ENCODE data around the gene ADGRA1.

GRCh38 chr10:133104068-133104962 lies 16.6 kb downstream of the ADGRA1 start:
- no peak for TF ChIP-seq CTCF (tag by site-specific recombination; IDR thresholded peaks at IDR 0.05)
- no peak for TF ChIP-seq ZNF146 (tag by site-specific recombination; IDR thresholded peaks at IDR 0.05)
